Trophoblast cell (in vitro differentiated cells and primary cell): ENCODE measurements around the gene SVEP1.
"Not testable (repeated sequence)": the region's sequence is repeated elsewhere in the genome, so short reads cannot be mapped to it uniquely, and the experiment has no call there.

ENCODE experiments used
- DNase-seq, 2 donors: peaks; one replicate each; pipeline ENCODE4 v3.0.0-alpha.2; 2016
- H2AFZ ChIP-seq: 2 replicates; pipeline ENCODE4 v1.6.1; 2013; ENCODE audit warnings: low read length, moderate library complexity, mild to moderate bottlenecking; ENCODE audit not compliant: insufficient read depth, poor library complexity
- H2AK5ac ChIP-seq: 2 replicates; pipeline ENCODE4 v1.6.1; 2013; ENCODE audit warnings: mild to moderate bottlenecking, low read length
- H2BK120ac ChIP-seq: 2 replicates; pipeline ENCODE4 v1.6.1; 2013; ENCODE audit warnings: low read length, mild to moderate bottlenecking, moderate library complexity; ENCODE audit not compliant: insufficient read depth, poor library complexity
- H2BK12ac ChIP-seq: 2 replicates; pipeline ENCODE4 v1.6.1; 2013; ENCODE audit warnings: mild to moderate bottlenecking, low read length, moderate library complexity
- H2BK5ac ChIP-seq: 2 replicates; pipeline ENCODE4 v1.6.1; 2013; ENCODE audit warnings: low read length, low read depth, moderate library complexity, mild to moderate bottlenecking; ENCODE audit not compliant: poor library complexity
- H3K14ac ChIP-seq: 2 replicates; pipeline ENCODE4 v1.6.1; 2013; ENCODE audit warnings: mild to moderate bottlenecking, low read length
- H3K18ac ChIP-seq: 2 replicates; pipeline ENCODE4 v1.6.1; 2013; ENCODE audit warnings: mild to moderate bottlenecking, low read length
- H3K23ac ChIP-seq: 2 replicates; pipeline ENCODE4 v1.6.1; 2013; ENCODE audit warnings: low read length
- H3K27ac ChIP-seq: 2 replicates; pipeline ENCODE4 v1.5.1; 2013; ENCODE audit warnings: low read depth, mild to moderate bottlenecking, inconsistent platforms, low read length, moderate library complexity
- H3K27me3 ChIP-seq: 2 replicates; pipeline ENCODE4 v1.6.1; 2013; ENCODE audit warnings: inconsistent platforms, mild to moderate bottlenecking, low read length, moderate library complexity; ENCODE audit not compliant: insufficient read depth
- H3K36me3 ChIP-seq, 2 experiments: 1 replicate in 1 of 2; 2 replicates in 1 of 2; pipeline ENCODE4 v1.6.1; 2013; ENCODE audit warnings: low read length in 2 of 2, mild to moderate bottlenecking in 2 of 2, moderate library complexity in 1 of 2; ENCODE audit not compliant: insufficient read depth in 2 of 2, control insufficient read depth in 1 of 2
- H3K4ac ChIP-seq: 2 replicates; pipeline ENCODE4 v1.6.1; 2013; ENCODE audit warnings: low read depth, mild to moderate bottlenecking, low read length, moderate library complexity
- H3K4me1 ChIP-seq, 2 experiments: 1 replicate in 1 of 2; 2 replicates in 1 of 2; pipeline ENCODE4 v1.6.1; 2013; ENCODE audit warnings: low read length in 2 of 2, mild to moderate bottlenecking in 2 of 2, moderate library complexity in 1 of 2; ENCODE audit not compliant: insufficient read depth in 2 of 2, control insufficient read depth in 1 of 2
- H3K4me2 ChIP-seq: 2 replicates; pipeline ENCODE4 v1.6.1; 2013; ENCODE audit warnings: inconsistent platforms, mild to moderate bottlenecking, low read length, moderate library complexity
- H3K4me3 ChIP-seq: 2 replicates; pipeline ENCODE4 v1.5.1; 2013; ENCODE audit warnings: mild to moderate bottlenecking, low read depth, low read length, inconsistent platforms
- H3K79me1 ChIP-seq: one replicate; pipeline ENCODE4 v1.6.1; 2013; ENCODE audit warnings: low read length
- H3K79me2 ChIP-seq: 2 replicates; pipeline ENCODE4 v1.6.1; 2013; ENCODE audit warnings: low read length, mild to moderate bottlenecking; ENCODE audit not compliant: control insufficient read depth, insufficient read depth, poor library complexity
- H3K9ac ChIP-seq: 2 replicates; pipeline ENCODE4 v1.6.1; 2013; ENCODE audit warnings: mild to moderate bottlenecking, low read length
- H3K9me3 ChIP-seq: 2 replicates; pipeline ENCODE4 v1.6.1; 2013; ENCODE audit warnings: low read depth, mild to moderate bottlenecking, control low read depth, inconsistent platforms, low read length; ENCODE audit not compliant: insufficient read depth
- H4K12ac ChIP-seq: 2 replicates; pipeline ENCODE4 v1.6.1; 2013; ENCODE audit warnings: low read depth, mild to moderate bottlenecking, low read length, moderate library complexity
- H4K8ac ChIP-seq: 2 replicates; pipeline ENCODE4 v1.6.1; 2013; ENCODE audit warnings: low read depth, mild to moderate bottlenecking, low read length, moderate library complexity
- H4K91ac ChIP-seq: one replicate; pipeline ENCODE4 v1.6.1; 2013; ENCODE audit warnings: low read depth, mild to moderate bottlenecking, low read length, moderate library complexity
- WGBS: extraction: QIAGEN DNeasy Blood & Tissue Kit; methylation state at CpG from one replicate; pipeline ENCODE4 v1.1.7; 2013; ENCODE audit warnings: missing lambda C conversion rate; ENCODE audit not compliant: insufficient read length, insufficient coverage; ENCODE audit errors: extremely low coverage; 5-methylcytosine and 5-hydroxymethylcytosine counted together

Gene SVEP1

GRCh38 chr9:110399983-110400382 lies 179.6 kb downstream of the SVEP1 start:
- Histone ChIP-seq H2BK5ac (no peak overlapping the region), H3K18ac (no peak overlapping the region), H2AFZ (no peak overlapping the region), H3K14ac (no peak overlapping the region), H4K8ac (no peak overlapping the region), H3K27me3 (no peaks in the 10 kb centered on the region), H2AK5ac (no peak overlapping the region), H3K4ac (no peak overlapping the region), H3K4me1 (no peaks in the 10 kb centered on the region), H2BK12ac (no peak overlapping the region), H3K4me2 (no peak overlapping the region), H3K27ac (no peak overlapping the region), H4K91ac (no peak overlapping the region), H3K9ac (no peak overlapping the region), H3K23ac (no peak overlapping the region), H2BK120ac (no peak overlapping the region), H3K9me3 (no peaks in the 10 kb centered on the region), H3K36me3 (peaks cover 2 to 3% of the 10 kb centered on the region in 2 experiments), H3K79me1 (no peaks in the 10 kb centered on the region), H3K4me3 (no peak overlapping the region), H4K12ac (no peak overlapping the region), H3K79me2 (no peaks in the 10 kb centered on the region)
- no CpG with 5 or more reads among the region's 4 CpGs for WGBS
- no peak for DNase-seq

GRCh38 chr9:110398992-110399391 lies 180.5 kb downstream of the SVEP1 start:
- not testable (repeated sequence) for H4K91ac ChIP-seq, H3K36me3 ChIP-seq, H3K79me1 ChIP-seq, H2BK5ac ChIP-seq, H3K27ac ChIP-seq, H3K4ac ChIP-seq, H4K12ac ChIP-seq, H2AK5ac ChIP-seq, H3K9ac ChIP-seq, H3K27me3 ChIP-seq, H3K4me2 ChIP-seq, H3K18ac ChIP-seq, H3K4me1 ChIP-seq, H3K23ac ChIP-seq, H2BK12ac ChIP-seq, H3K79me2 ChIP-seq, H2AFZ ChIP-seq, H3K14ac ChIP-seq, DNase-seq, H4K8ac ChIP-seq, H3K4me3 ChIP-seq, H2BK120ac ChIP-seq, H3K9me3 ChIP-seq
- WGBS: no CpG with 5 or more reads among the region's 2 CpGs

DNA sequence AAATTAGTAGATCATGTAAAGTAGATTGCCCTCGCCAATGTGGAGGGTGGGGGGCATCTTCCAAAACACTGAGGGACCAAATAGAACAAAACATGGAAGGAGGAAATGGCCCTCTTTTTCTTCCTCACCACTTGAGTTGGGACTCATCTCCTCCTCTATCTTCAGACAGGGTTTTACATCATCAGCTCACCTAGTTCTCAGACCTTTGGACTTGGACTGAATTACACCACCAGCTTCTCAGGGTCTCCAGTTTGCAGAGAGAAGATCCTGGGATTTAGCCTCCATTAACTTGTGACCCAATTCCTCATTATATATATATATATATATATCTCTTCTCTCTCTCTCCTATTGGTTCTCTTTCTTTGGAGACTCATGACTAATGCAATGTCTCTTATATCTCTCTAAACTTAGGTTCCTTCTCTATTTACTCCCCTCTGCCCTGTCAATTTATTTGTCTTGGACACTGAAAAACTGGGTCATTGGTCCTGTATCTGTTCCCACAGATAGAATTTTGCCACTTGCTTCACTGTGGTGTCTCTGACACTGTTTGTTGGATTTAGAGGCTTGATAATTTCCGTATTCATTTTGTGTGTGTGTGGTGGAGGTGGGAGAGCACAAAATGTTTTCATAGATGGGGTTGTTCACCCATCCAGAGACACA lies 187.6 kb downstream of the SVEP1 start:
- H3K14ac ChIP-seq: no peak overlapping the region
- H2BK120ac ChIP-seq: no peak overlapping the region
- H3K4me1 ChIP-seq: no peaks in the 10 kb centered on the region
- no peak overlapping the region for H2BK12ac ChIP-seq
- H2BK5ac ChIP-seq: no peak overlapping the region
- no peak overlapping the region for H4K12ac ChIP-seq
- H4K91ac ChIP-seq: no peak overlapping the region
- no peaks in the 10 kb centered on the region for H3K79me1 ChIP-seq
- no peaks in the 10 kb centered on the region for H3K79me2 ChIP-seq
- H3K9ac ChIP-seq: no peak overlapping the region
- H3K18ac ChIP-seq: no peak overlapping the region
- no peak overlapping the region for H2AK5ac ChIP-seq
- no peak overlapping the region for H3K23ac ChIP-seq
- H2AFZ ChIP-seq: no peak overlapping the region
- no peaks in the 10 kb centered on the region for H3K27me3 ChIP-seq
- H3K36me3 ChIP-seq: peaks cover 0 to 1% of the 10 kb centered on the region in 2 experiments
- no peak for DNase-seq
- no peak overlapping the region for H3K4ac ChIP-seq
- no CpG with 5 or more reads among the region's 2 CpGs for WGBS
- no peak overlapping the region for H3K4me2 ChIP-seq
- no peak overlapping the region for H3K4me3 ChIP-seq
- no peak overlapping the region for H3K27ac ChIP-seq
- no peak overlapping the region for H4K8ac ChIP-seq
- no peaks in the 10 kb centered on the region for H3K9me3 ChIP-seq

DNA sequence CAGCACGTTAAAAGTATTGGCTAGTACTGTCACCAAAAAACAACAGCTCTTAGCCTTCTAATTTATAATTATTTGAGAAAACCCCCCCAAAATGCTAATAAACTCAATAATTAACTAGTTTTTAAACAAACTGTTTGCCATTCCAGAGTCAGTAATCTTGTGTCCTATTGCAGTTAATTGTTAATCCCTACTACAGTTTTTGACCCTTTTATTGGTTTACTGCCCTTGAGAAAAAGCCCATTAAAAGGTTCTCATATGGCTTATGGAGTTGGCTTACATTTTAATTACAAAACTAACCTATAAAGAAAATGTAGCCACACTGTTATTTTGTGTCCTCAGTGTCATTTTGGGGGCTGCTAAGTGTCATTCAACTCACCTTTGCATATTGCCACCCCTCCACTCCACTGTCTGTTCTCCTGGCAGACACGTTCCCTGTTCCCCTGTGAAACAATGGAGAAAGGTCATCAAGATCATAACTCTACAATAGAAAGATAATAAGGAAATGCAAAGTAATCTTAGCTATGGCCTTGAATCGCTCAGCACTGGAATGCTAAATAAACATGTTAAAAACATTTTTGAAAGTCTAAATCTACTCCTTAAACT lies 190.3 kb downstream of the SVEP1 start:
- Histone ChIP-seq H4K12ac (no peak overlapping the region), H3K14ac (no peak overlapping the region), H3K27me3 (no peaks in the 10 kb centered on the region), H4K91ac (no peak overlapping the region), H3K4ac (no peak overlapping the region), H3K23ac (no peak overlapping the region), H3K18ac (no peak overlapping the region), H3K4me1 (no peaks in the 10 kb centered on the region), H3K79me1 (no peaks in the 10 kb centered on the region), H2BK12ac (no peak overlapping the region), H3K9me3 (no peaks in the 10 kb centered on the region), H2BK5ac (no peak overlapping the region), H3K79me2 (no peaks in the 10 kb centered on the region), H3K4me2 (no peak overlapping the region), H2AFZ (no peak overlapping the region), H3K4me3 (no peak overlapping the region), H3K27ac (no peak overlapping the region), H3K36me3 (peaks cover 1 to 5% of the 10 kb centered on the region in 2 experiments), H2BK120ac (no peak overlapping the region), H2AK5ac (no peak overlapping the region), H3K9ac (no peak overlapping the region), H4K8ac (no peak overlapping the region)
- DNase-seq: no peak
- no CpG with 5 or more reads among the region's 3 CpGs for WGBS
